HFFc6 (cell line): Measurements from ENCODE around the gene PINK1. TPM values are rescaled to one million over a fixed set of nuclear protein-coding genes. Genes with fewer than 3 reads are reported as not detected.
A peak's percentile ranks its signal among the peaks of the same experiment; 100 is the strongest.

Experiments
- DNase-seq: peaks from one replicate; pipeline ENCODE4 v3.0.0-alpha.2; 2018
- H3K27ac Mint-ChIP-seq: 2 replicates; pipeline ENCODE4 v1.8.0; 2020; ENCODE audit warnings: mild to moderate bottlenecking, mixed read lengths
- H3K27me3 Mint-ChIP-seq: 2 replicates; pipeline ENCODE4 v1.8.0; 2021; ENCODE audit warnings: mild to moderate bottlenecking, moderate library complexity, mixed read lengths; ENCODE audit not compliant: insufficient read depth
- H3K36me3 Mint-ChIP-seq: 2 replicates; pipeline ENCODE4 v1.8.0; 2021; ENCODE audit warnings: low read depth, mixed read lengths
- H3K4me1 Mint-ChIP-seq: 2 replicates; pipeline ENCODE4 v1.8.0; 2020; ENCODE audit warnings: low read depth, mixed read lengths
- H3K4me3 Mint-ChIP-seq: 2 replicates; pipeline ENCODE4 v1.8.0; 2020; ENCODE audit warnings: mild to moderate bottlenecking, moderate library complexity, mixed read lengths
- H3K9me3 Mint-ChIP-seq: 2 replicates; pipeline ENCODE4 v1.8.0; 2020; ENCODE audit warnings: mild to moderate bottlenecking, mixed read lengths
- CTCF ChIP-seq: fragments of 200-600 bp; sonication (generic); IDR thresholded peaks from 2 replicates; pipeline ENCODE4 v1.5.0; 2021; ENCODE audit warnings: antibody characterized with exemption, mild to moderate bottlenecking
- total RNA-seq, 6 experiments: library from RNA; stranded (reverse); fragmentation: NEBNext Ultra II Directional; extraction: Animal tissue kit (Norgen Biotek cat#: 25700); gene quantifications; 2 replicates in 1 of 6; 3 replicates in 5 of 6; pipeline ENCODE4 v1.2.3, GENCODE V29; 2021

PINK1 gene
- total RNA-seq, 6 experiments from 2014 or later, result 89.9 to 134 (median 99.1) TPM

DNA sequence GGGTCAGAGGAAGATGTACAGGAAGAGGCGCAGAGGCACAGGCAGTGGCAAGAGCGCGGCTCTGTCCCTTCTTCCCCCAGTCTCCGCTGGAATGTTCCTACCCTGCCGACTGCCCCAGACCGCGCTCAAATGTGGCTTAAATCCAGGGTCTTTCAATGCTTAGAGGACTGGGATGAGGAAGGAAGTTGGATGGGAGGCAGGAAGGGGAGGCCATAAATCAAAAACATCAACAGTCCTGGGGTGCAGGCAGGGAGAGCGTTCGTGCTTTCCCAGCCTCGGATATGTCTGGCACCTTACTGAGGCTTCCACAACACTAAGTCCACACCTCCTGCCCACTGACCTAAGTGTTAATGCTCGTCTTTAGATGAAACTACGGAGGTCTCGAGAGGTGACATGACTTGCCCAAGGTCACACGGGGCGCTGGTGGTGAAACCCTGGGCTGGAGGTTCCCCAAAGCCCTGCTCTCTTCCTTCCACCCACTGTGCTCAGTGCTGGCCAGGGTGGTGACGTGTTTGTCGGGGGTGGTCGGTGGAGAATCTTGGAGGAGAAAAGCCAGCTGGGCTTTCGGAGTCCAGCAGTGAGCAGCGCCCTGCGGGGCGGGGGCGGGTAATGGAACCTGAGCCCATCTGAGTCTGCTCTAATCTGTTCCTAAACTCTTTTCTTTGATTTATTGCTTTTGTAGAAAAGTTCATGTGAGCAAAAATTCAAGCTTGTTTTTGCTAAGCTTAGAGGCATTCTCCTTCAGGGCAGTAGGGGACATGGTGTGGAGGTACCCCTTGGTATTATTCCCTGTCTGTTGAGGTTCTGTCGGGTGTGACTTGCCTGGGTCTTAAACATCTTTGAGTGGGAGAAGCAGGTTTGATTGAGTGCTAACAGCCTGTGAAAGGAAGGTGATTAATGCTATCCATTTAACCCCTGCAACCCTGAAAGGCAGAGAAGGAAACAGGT, 43.7 kb upstream of the PINK1 start:
- H3K27me3 Mint-ChIP-seq, result peaks cover 6% of the 10 kb centered on the region
- no peaks in the 10 kb centered on the region for H3K9me3 Mint-ChIP-seq
- peak overlapping the region; percentile 84 for H3K4me3 Mint-ChIP-seq
- peak overlapping the region; percentile 27 for H3K27ac Mint-ChIP-seq
- DNase-seq, result peak; percentile 29
- peaks cover 41% of the 10 kb centered on the region for H3K4me1 Mint-ChIP-seq
- no peak for TF ChIP-seq CTCF
- no peaks in the 10 kb centered on the region for H3K36me3 Mint-ChIP-seq

DNA sequence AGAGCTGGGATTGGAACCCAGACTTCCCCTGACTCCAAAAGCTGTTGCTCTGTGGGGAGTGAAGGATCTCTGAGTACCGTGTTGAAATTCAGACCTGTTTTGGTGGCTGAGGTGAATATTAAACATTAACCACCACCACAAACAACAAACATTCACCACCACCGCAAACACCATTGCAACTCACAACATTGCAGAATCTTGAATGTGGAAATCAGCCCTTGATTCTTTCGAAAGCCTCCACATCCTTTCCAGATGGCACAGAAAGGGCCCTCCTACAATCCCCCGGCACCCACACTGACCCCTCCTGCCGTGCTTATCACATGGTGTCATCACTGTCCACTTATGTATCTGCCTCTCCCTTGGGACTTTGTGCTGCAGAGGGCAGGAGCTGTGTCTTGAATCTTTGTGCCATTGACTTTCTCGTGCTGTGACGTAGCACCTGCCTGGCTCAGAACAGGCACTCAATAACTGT, 42.9 kb upstream of the PINK1 start:
- Mint-ChIP-seq H3K4me1 (peaks cover 35% of the 10 kb centered on the region), H3K36me3 (no peaks in the 10 kb centered on the region), H3K4me3 (peak overlapping the region; percentile 84), H3K9me3 (no peaks in the 10 kb centered on the region), H3K27me3 (peaks cover 3% of the 10 kb centered on the region), H3K27ac (peak overlapping the region; percentile 27)
- TF ChIP-seq CTCF, result no peak
- peak; percentile 68 for DNase-seq

DNA sequence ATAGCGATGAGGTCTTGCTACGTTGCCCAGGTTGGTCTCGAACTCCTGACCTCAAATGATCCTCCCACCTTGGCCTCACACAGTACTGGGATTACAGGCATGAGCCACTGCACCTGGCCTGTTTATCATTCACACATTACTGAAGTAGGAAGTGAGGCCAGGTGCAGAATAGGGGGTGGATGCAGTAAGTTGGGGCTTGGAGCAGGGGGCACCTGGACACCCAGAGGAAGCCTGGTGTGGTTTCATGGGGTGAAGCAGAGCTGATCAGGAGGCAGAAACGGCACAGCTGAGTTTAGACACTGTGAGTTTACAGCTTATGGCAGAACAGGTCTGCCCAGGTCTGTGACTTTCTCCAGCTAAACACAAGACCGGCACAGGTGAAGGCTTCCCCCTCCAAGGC, 39.5 kb upstream of the PINK1 start:
- DNase-seq, result no peak
- TF ChIP-seq CTCF, result no peak
- Mint-ChIP-seq H3K4me1 (peaks cover 23% of the 10 kb centered on the region), H3K4me3 (no peak overlapping the region), H3K36me3 (no peaks in the 10 kb centered on the region), H3K27me3 (peaks cover 3% of the 10 kb centered on the region), H3K9me3 (no peaks in the 10 kb centered on the region), H3K27ac (no peak overlapping the region)

DNA sequence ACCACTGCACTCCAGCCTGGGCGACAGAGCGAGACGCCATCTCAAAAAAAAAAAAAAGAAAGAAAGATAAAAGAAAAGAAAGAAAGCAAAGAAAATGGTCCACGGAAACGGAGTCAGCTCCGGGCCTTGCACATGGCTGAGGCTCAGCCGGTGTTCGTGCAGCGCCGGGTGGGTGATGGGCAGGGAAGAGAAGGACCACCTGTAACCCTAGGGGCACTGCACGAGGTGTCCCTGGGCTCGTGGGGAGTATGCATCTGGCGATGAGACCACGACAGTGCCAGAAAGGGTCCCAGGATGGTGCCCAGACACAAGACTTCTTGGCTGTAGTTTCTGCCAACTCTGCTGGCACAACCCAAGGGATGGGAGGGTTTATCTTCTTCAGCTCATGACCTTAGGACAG, 38.5 kb upstream of the PINK1 start:
- no peak for TF ChIP-seq CTCF
- Mint-ChIP-seq H3K27ac (no peak overlapping the region), H3K9me3 (no peaks in the 10 kb centered on the region)

GRCh38 chr1:20596106-20596505, 37.2 kb upstream of the PINK1 start:
- no peak for DNase-seq
- H3K27ac Mint-ChIP-seq, result no peak overlapping the region
- H3K9me3 Mint-ChIP-seq, result no peaks in the 10 kb centered on the region
- TF ChIP-seq CTCF, result no peak
- no peak overlapping the region for H3K4me3 Mint-ChIP-seq
- peaks cover 10% of the 10 kb centered on the region for H3K36me3 Mint-ChIP-seq
- peaks cover 21% of the 10 kb centered on the region for H3K4me1 Mint-ChIP-seq
- H3K27me3 Mint-ChIP-seq, result peaks cover 6% of the 10 kb centered on the region

More for the DNA sequence above, 38.5 kb upstream of the PINK1 start:
- peaks cover 6% of the 10 kb centered on the region for H3K27me3 Mint-ChIP-seq
- DNase-seq, result no peak
- H3K4me1 Mint-ChIP-seq, result peaks cover 18% of the 10 kb centered on the region
- no peak overlapping the region for H3K4me3 Mint-ChIP-seq
- H3K36me3 Mint-ChIP-seq, result no peaks in the 10 kb centered on the region
